RWPE2 (cell line): ENCODE data around the gene RAC3.

Experiments
- ATAC-seq: fragments of 200-7000 bp; cut with Tn5 transposase; 3 replicates; pipeline ENCODE4 v1.9.1; 2021; ENCODE audit warnings: low read depth
- DNase-seq: peaks from one replicate; pipeline ENCODE4 v3.0.0-alpha.2; 2020; ENCODE audit warnings: low spot score
- H3K27ac ChIP-seq: fragments of 450-650 bp; 2 replicates; pipeline ENCODE4 v1.5.1; 2017; ENCODE audit warnings: mild to moderate bottlenecking; ENCODE audit not compliant: poor library complexity, severe bottlenecking
- H3K27me3 ChIP-seq: fragments of 250-450 bp; sonication (Bioruptor Pico); 2 replicates; pipeline ENCODE4 v1.5.1; 2021; ENCODE audit warnings: mild to moderate bottlenecking, moderate library complexity; ENCODE audit not compliant: insufficient read depth, poor library complexity, severe bottlenecking
- H3K36me3 ChIP-seq: fragments of 250-450 bp; sonication (Bioruptor Pico); 2 replicates; pipeline ENCODE4 v1.5.1; 2020; ENCODE audit warnings: low read depth, mild to moderate bottlenecking, moderate library complexity
- H3K4me1 ChIP-seq: fragments of 250-450 bp; sonication (Bioruptor Pico); 2 replicates; pipeline ENCODE4 v1.5.1; 2021; ENCODE audit warnings: mild to moderate bottlenecking, moderate library complexity; ENCODE audit not compliant: insufficient read depth, poor library complexity, severe bottlenecking
- H3K4me3 ChIP-seq: fragments of 250-450 bp; sonication (Bioruptor Pico); 2 replicates; pipeline ENCODE4 v1.5.1; 2021; ENCODE audit warnings: mild to moderate bottlenecking, moderate library complexity; ENCODE audit not compliant: severe bottlenecking
- H3K9me3 ChIP-seq: fragments of 250-450 bp; sonication (Bioruptor Pico); 2 replicates; pipeline ENCODE4 v1.5.1; 2021; ENCODE audit warnings: mild to moderate bottlenecking, moderate library complexity; ENCODE audit not compliant: severe bottlenecking
- CTCF ChIP-seq: fragments of 450-650 bp; IDR thresholded peaks from one replicate; pipeline ENCODE4 v1.5.1; 2017; ENCODE audit warnings: mild to moderate bottlenecking, moderate library complexity; ENCODE audit not compliant: poor library complexity, severe bottlenecking

RAC3 gene

GRCh38 chr17:81999976-82000802, 31.3 kb upstream of the RAC3 start:
- peaks cover 13% of the 10 kb centered on the region for H3K4me1 ChIP-seq
- DNase-seq: no peak
- TF ChIP-seq CTCF: no peak

GRCh38 chr17:82000803-82001570, 30.5 kb upstream of the RAC3 start:
- ATAC-seq (no peak), DNase-seq (no peak)
- Histone ChIP-seq H3K4me3 (no peak overlapping the region), H3K4me1 (peaks cover 15% of the 10 kb centered on the region), H3K27me3 (no peaks in the 10 kb centered on the region), H3K27ac (no peak overlapping the region), H3K36me3 (peaks cover 7% of the 10 kb centered on the region; the same call in 1 of the 2 replicates), H3K9me3 (no peaks in the 10 kb centered on the region)
- TF ChIP-seq CTCF: no peak

More at GRCh38 chr17:81999976-82000802, 31.3 kb upstream of the RAC3 start:
- Histone ChIP-seq H3K27me3 (no peaks in the 10 kb centered on the region), H3K4me3 (no peak overlapping the region), H3K36me3 (peaks cover 7% of the 10 kb centered on the region; the same call in 1 of the 2 replicates), H3K27ac (no peak overlapping the region), H3K9me3 (no peaks in the 10 kb centered on the region)
- ATAC-seq: no peak

GRCh38 chr17:82001571-82002056, 29.9 kb upstream of the RAC3 start:
- TF ChIP-seq CTCF: no peak
- Histone ChIP-seq H3K4me3 (no peak overlapping the region), H3K4me1 (peaks cover 21% of the 10 kb centered on the region)

GRCh38 chr17:82003411-82004381, 27.8 kb upstream of the RAC3 start:
- no peak overlapping the region for H3K4me3 ChIP-seq
- H3K27me3 ChIP-seq: no peaks in the 10 kb centered on the region
- TF ChIP-seq CTCF: no peak
- DNase-seq (peak; percentile 96), ATAC-seq (peak; percentile 94)
- H3K36me3 ChIP-seq: no peaks in the 10 kb centered on the region
- H3K9me3 ChIP-seq: no peaks in the 10 kb centered on the region
- peaks cover 23% of the 10 kb centered on the region for H3K4me1 ChIP-seq
- H3K27ac ChIP-seq: peak overlapping the region; percentile 77

More at GRCh38 chr17:82001571-82002056, 29.9 kb upstream of the RAC3 start:
- Histone ChIP-seq H3K27me3 (no peaks in the 10 kb centered on the region), H3K36me3 (peaks cover 6% of the 10 kb centered on the region; the same call in 1 of the 2 replicates), H3K9me3 (no peaks in the 10 kb centered on the region), H3K27ac (no peak overlapping the region)
- DNase-seq (no peak), ATAC-seq (no peak)
